CD4-positive, alpha-beta memory T cell (primary cell): Measurements from ENCODE around the gene MRPS26. TPM values are rescaled to one million over a fixed set of nuclear protein-coding genes. Genes with fewer than 3 reads are reported as not detected.

Source experiments
- CTCF ChIA-PET: fragments of 350-600 bp; sonication (Branson Sonifier 250); formaldehyde crosslinking; loops from one replicate; lab custom pipeline; 2021; ENCODE audit warnings: inconsistent platforms; ENCODE audit not compliant: partially characterized antibody; lab: Charles Lee
- POLR2A ChIA-PET: fragments of 350-600 bp; sonication (Branson Sonifier 250); formaldehyde crosslinking; loops from one replicate; lab custom pipeline; 2021; ENCODE audit not compliant: partially characterized antibody; lab: Charles Lee
- DNase-seq, 5 donors: peaks; one replicate each; pipeline versions ENCODE4 v3.0.0 to v3.0.0-alpha.2; 2020 to 2022; ENCODE audit warnings: mixed read lengths in 1 of 5
- H3K27ac ChIP-seq: one replicate; pipeline ENCODE4 v1.7.0; 2013; ENCODE audit warnings: low read depth, low read length
- H3K27me3 ChIP-seq: 2 replicates; pipeline ENCODE4 v1.7.0; 2013; ENCODE audit warnings: mild to moderate bottlenecking, low read length, moderate library complexity; ENCODE audit not compliant: insufficient read depth
- H3K36me3 ChIP-seq: 2 replicates; pipeline ENCODE4 v1.7.0; 2013; ENCODE audit warnings: mild to moderate bottlenecking, low read length, moderate library complexity; ENCODE audit not compliant: insufficient read depth
- H3K4me1 ChIP-seq: 2 replicates; pipeline ENCODE4 v1.7.0; 2013; ENCODE audit warnings: mild to moderate bottlenecking, low read length, moderate library complexity; ENCODE audit not compliant: insufficient read depth
- H3K4me3 ChIP-seq, 2 donors: one replicate each; pipeline ENCODE4 v1.7.0; 2013; ENCODE audit warnings: low read length in 2 of 2, mild to moderate bottlenecking in 1 of 2
- H3K9me3 ChIP-seq, 2 donors: one replicate each; pipeline ENCODE4 v1.7.0; 2013; ENCODE audit warnings: low read length in 2 of 2, control low read depth in 1 of 2; ENCODE audit not compliant: control insufficient read depth in 1 of 2
- H3K27ac Mint-ChIP-seq, 7 donors: one replicate each; pipeline ENCODE4 v1.8.0; 2020 to 2021; ENCODE audit warnings: mixed read lengths in 7 of 7, mild to moderate bottlenecking in 6 of 7, inconsistent platforms in 3 of 7, moderate library complexity in 3 of 7
- H3K27me3 Mint-ChIP-seq, 2 donors: one replicate each; pipeline ENCODE4 v1.8.0; 2020 to 2021; ENCODE audit warnings: mixed read lengths in 2 of 2
- H3K36me3 Mint-ChIP-seq, 2 donors: one replicate each; pipeline ENCODE4 v1.8.0; 2020 to 2021; ENCODE audit warnings: mixed read lengths in 2 of 2, inconsistent platforms in 1 of 2, mild to moderate bottlenecking in 1 of 2
- H3K4me1 Mint-ChIP-seq, 4 donors: one replicate each; pipeline ENCODE4 v1.8.0; 2020 to 2021; ENCODE audit warnings: mixed read lengths in 4 of 4, mild to moderate bottlenecking in 1 of 4
- H3K4me3 Mint-ChIP-seq, 8 donors: one replicate each; pipeline ENCODE4 v1.8.0; 2020 to 2021; ENCODE audit warnings: mixed read lengths in 8 of 8, mild to moderate bottlenecking in 7 of 8, moderate library complexity in 6 of 8, inconsistent platforms in 3 of 8
- H3K9me3 Mint-ChIP-seq, 8 donors: one replicate each; pipeline ENCODE4 v1.8.0; 2020 to 2021; ENCODE audit warnings: mixed read lengths in 8 of 8, mild to moderate bottlenecking in 5 of 8, inconsistent platforms in 3 of 8, moderate library complexity in 1 of 8
- intact Hi-C: fragments of 100-400 bp; cut with micrococcal nuclease; formaldehyde crosslinking; loops from one replicate; pipeline ENCODE4 v1.15.1; 2023
- polyA plus RNA-seq, 2 donors: library from polyadenylated mRNA; unstranded; fragments of 300-500 nt; fragmentation: Illumina TruSeq; gene quantifications; one replicate each; pipeline ENCODE4 v1.2.3, GENCODE V29; 2021
- total RNA-seq, 2 experiments: library from RNA; stranded (reverse); gene quantifications; one replicate each; pipeline ENCODE4 v1.2.3, GENCODE V29; 2021

MRPS26 gene
- total and polyA plus RNA-seq, 4 experiments from 2014 or later, result 31.6 to 66.4 (median 48.1) TPM

DNA sequence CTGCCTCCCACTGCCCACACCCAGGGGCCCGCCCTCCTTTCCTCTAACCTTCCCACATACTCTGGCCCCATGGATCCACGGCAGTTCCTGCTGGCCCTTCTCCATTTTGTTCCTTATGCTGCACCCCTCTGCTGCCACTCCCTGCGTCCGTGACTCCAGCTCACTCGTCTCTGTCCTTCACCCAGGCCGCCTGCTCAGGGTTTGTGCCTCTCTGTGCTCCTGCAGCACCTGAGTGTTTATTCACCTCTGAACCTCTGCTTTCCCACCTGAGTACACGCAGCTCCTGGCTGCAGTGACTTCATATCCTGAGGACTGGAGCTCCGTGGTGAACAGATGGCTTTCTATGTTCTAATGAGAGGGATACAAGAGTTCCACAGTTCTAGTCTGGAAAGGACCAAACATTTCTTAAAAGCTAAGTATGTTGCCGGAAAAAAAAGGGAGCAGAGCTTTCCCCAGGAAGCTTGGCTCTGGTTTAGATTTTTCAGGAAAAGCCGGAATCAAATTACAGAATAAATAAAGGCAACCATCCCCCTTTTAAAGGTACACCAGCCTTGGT, 3.9 kb upstream of the MRPS26 start:
- Histone ChIP-seq H3K36me3 (peaks cover 16% of the 10 kb centered on the region), H3K27me3 (no peaks in the 10 kb centered on the region), H3K4me1 (peaks cover 12% of the 10 kb centered on the region), H3K27ac (no peak overlapping the region), H3K9me3 (no peaks in the 10 kb centered on the region), H3K4me3 (no peak overlapping the region)
- CTCF ChIA-PET, result interaction anchor here (2.2 kb wide), 1 partner anchor 11 kb away, joined by 11 read pairs; no protein-coding TSS in a partner anchor
- POLR2A ChIA-PET, result no interaction called here
- Mint-ChIP-seq H3K9me3 (peaks cover 0 to 4% (median 0%) of the 10 kb centered on the region in 8 donors), H3K36me3 (peaks cover 9 to 47% of the 10 kb centered on the region in 2 donors), H3K4me3 (no peak overlapping the region), H3K4me1 (peaks cover 13 to 16% (median 14%) of the 10 kb centered on the region in 4 donors), H3K27ac (peak overlapping the region in 3 of 7 donors; percentile 41 to 85 (median 73)), H3K27me3 (no peaks in the 10 kb centered on the region)
- intact Hi-C loops, result no loop called here
- no peak for DNase-seq

DNA sequence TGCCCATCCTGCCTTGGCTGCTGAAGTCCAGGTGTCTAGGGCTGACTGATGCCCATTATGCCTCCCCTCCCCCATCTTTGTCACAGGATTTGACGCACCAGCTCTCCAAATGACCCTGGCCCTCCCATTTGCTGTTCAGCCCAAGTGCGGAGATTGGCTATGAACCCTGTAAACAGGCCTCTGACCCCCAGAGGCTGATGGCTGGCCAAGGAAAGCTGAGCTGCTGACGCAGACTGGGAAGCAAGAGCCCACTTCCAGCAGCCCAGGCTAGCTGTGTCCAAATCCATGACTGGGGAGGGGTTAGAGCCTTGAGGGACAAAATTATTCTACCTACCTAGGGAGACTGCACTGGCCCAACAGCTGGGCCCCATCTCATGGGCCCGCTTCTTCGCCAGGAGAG, 3.2 kb upstream of the MRPS26 start:
- peaks cover 9 to 43% of the 10 kb centered on the region in 2 donors for H3K36me3 Mint-ChIP-seq
- ChIA-PET POLR2A (no interaction called here), CTCF (interaction anchor here (2.2 kb wide), 1 partner anchor 11 kb away, joined by 11 read pairs; no protein-coding TSS in a partner anchor)
- peaks cover 0 to 4% (median 0%) of the 10 kb centered on the region in 8 donors for H3K9me3 Mint-ChIP-seq
- H3K27ac Mint-ChIP-seq, result peak overlapping the region in 1 of 7 donors; percentile 35
- DNase-seq, result no peak
- intact Hi-C loops, result no loop called here
- H3K4me3 ChIP-seq, result no peak overlapping the region
- no peaks in the 10 kb centered on the region for H3K9me3 ChIP-seq
- H3K4me3 Mint-ChIP-seq, result no peak overlapping the region
- H3K27me3 ChIP-seq, result no peaks in the 10 kb centered on the region
- no peaks in the 10 kb centered on the region for H3K27me3 Mint-ChIP-seq
- peaks cover 15 to 22% (median 16%) of the 10 kb centered on the region in 4 donors for H3K4me1 Mint-ChIP-seq
- H3K36me3 ChIP-seq, result peaks cover 11% of the 10 kb centered on the region
- no peak overlapping the region for H3K27ac ChIP-seq
- H3K4me1 ChIP-seq, result peaks cover 19% of the 10 kb centered on the region

DNA sequence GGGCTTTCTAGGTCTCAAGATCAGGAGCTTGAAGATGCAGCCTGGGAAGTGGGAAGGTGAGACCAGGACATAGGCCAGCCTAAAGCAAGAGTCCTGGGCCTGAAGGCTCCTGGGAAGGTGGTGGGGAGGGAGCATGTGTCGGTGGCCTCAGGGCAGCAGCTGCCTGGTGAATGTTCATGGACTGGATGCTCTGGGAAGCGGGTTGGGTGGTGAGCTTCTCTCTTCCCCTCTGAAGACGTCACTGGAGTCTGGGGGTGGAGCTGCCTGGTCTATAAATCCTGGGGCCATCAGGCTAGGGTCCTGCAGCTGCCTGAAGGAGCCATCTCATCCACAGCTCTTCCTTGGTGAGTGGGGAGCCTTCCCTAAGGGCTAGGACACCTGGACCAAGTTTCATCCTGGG, 2.5 kb upstream of the MRPS26 start, which contains the start of gene GNRH2:
GNRH2 (plus strand) TSS at position 301 of the 400 bp plus-strand sequence. CDS start 793 bp downstream, outside the sequence.
- no peaks in the 10 kb centered on the region for H3K27me3 ChIP-seq
- no peaks in the 10 kb centered on the region for H3K9me3 ChIP-seq
- peaks cover 9 to 38% of the 10 kb centered on the region in 2 donors for H3K36me3 Mint-ChIP-seq
- H3K9me3 Mint-ChIP-seq, result peaks cover 0 to 4% (median 0%) of the 10 kb centered on the region in 8 donors
- peaks cover 16% of the 10 kb centered on the region for H3K36me3 ChIP-seq
- peaks cover 26% of the 10 kb centered on the region for H3K4me1 ChIP-seq
- no peak within 1 kb of the TSS for H3K4me3 ChIP-seq
- ChIA-PET CTCF (interaction anchor here (2.2 kb wide), 1 partner anchor 10 kb away, joined by 11 read pairs; no protein-coding TSS in a partner anchor), POLR2A (no interaction called here)
- H3K4me1 Mint-ChIP-seq, result peaks cover 15 to 27% (median 16%) of the 10 kb centered on the region in 4 donors
- peak within 1 kb of the TSS in 4 of 8 donors; percentile 2 to 84 (median 24) for H3K4me3 Mint-ChIP-seq
- peak within 1 kb of the TSS in 6 of 7 donors; percentile 13 to 86 (median 72) for H3K27ac Mint-ChIP-seq
- no peak within 1 kb of the TSS for H3K27ac ChIP-seq
- DNase-seq, result no peak
- no peaks in the 10 kb centered on the region for H3K27me3 Mint-ChIP-seq
- intact Hi-C loops, result no loop called here

DNA sequence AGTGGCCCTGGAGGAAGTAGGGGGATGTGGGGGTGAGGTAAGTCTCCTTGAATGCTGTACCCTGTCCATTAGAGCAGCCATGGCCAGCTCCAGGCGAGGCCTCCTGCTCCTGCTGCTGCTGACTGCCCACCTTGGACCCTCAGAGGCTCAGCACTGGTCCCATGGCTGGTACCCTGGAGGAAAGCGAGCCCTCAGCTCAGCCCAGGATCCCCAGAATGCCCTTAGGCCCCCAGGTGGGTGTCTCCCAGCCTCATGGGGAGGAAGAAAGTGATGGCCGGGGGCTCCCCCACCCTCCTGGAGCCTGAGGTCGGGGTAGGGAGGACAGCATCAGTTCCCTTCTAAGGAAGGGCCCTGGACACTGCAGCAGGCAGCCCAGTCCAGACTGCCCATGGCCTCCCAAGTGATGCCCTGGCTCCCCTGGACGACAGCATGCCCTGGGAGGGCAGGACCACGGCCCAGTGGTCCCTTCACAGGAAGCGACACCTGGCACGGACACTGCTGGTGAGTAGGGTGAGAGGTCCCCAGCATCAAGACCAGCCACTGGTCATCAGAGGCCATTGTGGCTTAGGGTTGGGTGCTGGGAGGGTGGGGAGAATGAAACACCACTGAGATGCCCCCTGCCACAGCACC, 1.4 kb upstream of the MRPS26 start:
- ChIA-PET CTCF (no interaction called here), POLR2A (interaction anchor here (1.0 kb wide), 1 partner anchor 15 kb away, joined by 3 read pairs; no protein-coding TSS in a partner anchor)
- Mint-ChIP-seq H3K4me1 (peaks cover 15 to 30% (median 16%) of the 10 kb centered on the region in 4 donors), H3K9me3 (peaks cover 0 to 4% (median 0%) of the 10 kb centered on the region in 8 donors), H3K36me3 (peaks cover 4 to 32% of the 10 kb centered on the region in 2 donors), H3K27ac (peak overlapping the region in 4 of 7 donors; percentile 18 to 79 (median 42)), H3K4me3 (peak overlapping the region; percentile 17 to 92 (median 89)), H3K27me3 (no peaks in the 10 kb centered on the region)
- intact Hi-C loops, result no loop called here
- Histone ChIP-seq H3K36me3 (peaks cover 18% of the 10 kb centered on the region), H3K4me3 (no peak overlapping the region), H3K27me3 (no peaks in the 10 kb centered on the region), H3K27ac (no peak overlapping the region), H3K9me3 (no peaks in the 10 kb centered on the region), H3K4me1 (peaks cover 26% of the 10 kb centered on the region)
- no peak for DNase-seq

DNA sequence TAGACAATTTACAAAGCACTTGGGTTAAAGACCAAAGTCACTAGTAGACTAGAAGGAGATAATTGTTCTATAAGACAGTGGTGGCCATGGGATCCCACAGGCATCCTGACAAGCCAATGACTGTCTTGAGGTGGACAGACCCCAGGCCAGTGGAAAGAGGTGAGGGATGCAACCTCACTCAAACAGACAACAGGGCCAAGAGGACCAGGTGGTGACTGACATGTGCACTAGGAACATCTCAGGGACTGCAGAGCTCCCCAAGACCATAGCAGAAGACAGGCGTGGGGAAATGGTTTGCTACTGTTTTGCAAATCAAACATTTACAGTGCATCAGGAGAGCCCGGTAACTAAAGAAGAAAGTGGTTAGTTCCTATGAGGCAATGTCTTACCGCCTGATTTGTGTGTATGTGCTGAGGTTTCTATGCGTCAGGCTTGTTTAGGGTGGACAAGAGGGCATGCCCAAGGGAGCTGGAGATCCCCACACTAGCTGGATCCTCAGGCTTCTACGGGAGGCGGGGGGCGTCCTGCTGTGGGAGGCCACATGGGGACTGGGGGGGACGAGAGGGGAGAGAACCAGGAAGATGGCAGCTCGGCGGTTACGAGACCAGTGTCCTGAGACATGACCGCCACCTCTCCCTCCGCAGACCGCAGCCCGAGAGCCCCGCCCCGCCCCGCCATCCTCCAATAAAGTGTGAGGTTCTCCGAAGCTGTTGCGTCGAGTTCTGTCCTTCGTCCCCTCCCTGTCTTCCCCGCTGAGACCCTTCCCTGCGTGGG, 623 bp upstream of the MRPS26 start:
- H3K27ac Mint-ChIP-seq, result peak overlapping the region; percentile 73 to 94 (median 80)
- peak; percentile 17 to 67 (median 31) for DNase-seq
- ChIA-PET CTCF (interaction anchor here (1.4 kb wide), 1 partner anchor 172 kb away, joined by 3 read pairs; no protein-coding TSS in a partner anchor), POLR2A (interaction anchor here (0.5 to 2.5 kb wide), 5 partner anchors 8 to 164 kb away, joined by 3 to 13 read pairs (median 4); partner anchors contain the start of gene ITPA)
- no peaks in the 10 kb centered on the region for H3K27me3 Mint-ChIP-seq
- peaks cover 0 to 4% (median 0%) of the 10 kb centered on the region in 8 donors for H3K9me3 Mint-ChIP-seq
- peaks cover 11 to 30% of the 10 kb centered on the region in 2 donors for H3K36me3 Mint-ChIP-seq
- H3K4me1 ChIP-seq, result peaks cover 26% of the 10 kb centered on the region
- peak overlapping the region; percentile 62 for H3K27ac ChIP-seq
- peaks cover 20% of the 10 kb centered on the region for H3K36me3 ChIP-seq
- H3K4me1 Mint-ChIP-seq, result peaks cover 15 to 30% (median 15%) of the 10 kb centered on the region in 4 donors
- no peaks in the 10 kb centered on the region for H3K27me3 ChIP-seq
- intact Hi-C loops, result loop anchor here (5.0 kb wide), 2 partner anchors 173 to 767 kb away; partner anchors contain the start of gene PTPRA
- no peaks in the 10 kb centered on the region for H3K9me3 ChIP-seq
- H3K4me3 Mint-ChIP-seq, result peak overlapping the region; percentile 81 to 92 (median 89)
- H3K4me3 ChIP-seq, result peak overlapping the region; percentile 66 to 95

DNA sequence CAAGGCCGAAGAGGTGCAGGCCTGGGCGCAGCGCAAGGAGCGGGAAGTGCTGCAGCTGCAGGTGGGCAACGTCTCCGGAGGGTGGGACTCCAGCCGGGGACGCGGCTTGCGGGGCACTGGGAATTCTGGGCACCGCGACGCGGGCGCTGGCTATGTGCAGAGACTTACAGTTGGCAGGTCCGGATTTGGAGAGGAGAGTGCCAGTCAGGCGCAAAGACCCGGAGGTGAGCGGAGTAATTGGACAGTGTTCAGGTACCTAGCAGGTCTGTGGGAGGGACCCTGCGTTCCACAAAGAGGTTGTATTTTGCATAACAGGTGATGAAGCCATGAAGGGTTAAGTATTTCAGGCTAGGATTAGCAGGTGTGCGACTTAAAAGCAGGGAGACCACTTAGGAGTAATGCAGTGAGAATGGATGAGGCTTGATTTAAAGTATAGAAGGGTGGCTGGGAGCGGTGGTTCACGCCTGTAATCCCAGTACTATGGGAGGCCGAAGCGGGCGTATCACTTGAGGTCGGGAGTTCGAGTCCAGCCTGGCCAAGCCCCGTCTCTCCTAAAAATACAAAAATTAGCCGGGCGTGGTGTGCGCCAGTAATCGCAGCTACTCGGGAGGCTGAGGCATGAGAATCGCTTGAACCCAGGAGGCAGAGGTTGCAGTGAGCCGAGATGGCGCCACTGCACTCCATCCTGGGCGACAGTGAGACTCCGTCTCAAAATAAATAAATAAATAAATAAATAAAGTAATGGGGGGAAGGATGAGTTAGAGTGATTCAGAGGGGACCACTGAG, 1.0 kb downstream of the MRPS26 start:
- Mint-ChIP-seq H3K36me3 (peaks cover 12 to 25% of the 10 kb centered on the region in 2 donors), H3K4me3 (peak overlapping the region; percentile 55 to 92 (median 85)), H3K27me3 (no peaks in the 10 kb centered on the region), H3K4me1 (peaks cover 11 to 30% (median 15%) of the 10 kb centered on the region in 4 donors), H3K9me3 (peaks cover 0 to 1% (median 0%) of the 10 kb centered on the region in 8 donors), H3K27ac (peak overlapping the region in 5 of 7 donors; percentile 22 to 79 (median 63))
- intact Hi-C loops, result loop anchor here (5.0 kb wide), 2 partner anchors 175 to 765 kb away; partner anchors contain the start of gene PTPRA
- ChIA-PET POLR2A (interaction anchor here (0.7 to 2.5 kb wide), 7 partner anchors 28 to 362 kb away, joined by 3 to 13 read pairs (median 3); partner anchors contain the start of genes ITPA, PCED1A and VPS16), CTCF (interaction anchor here (1.4 kb wide), 1 partner anchor 171 kb away, joined by 3 read pairs; no protein-coding TSS in a partner anchor)
- no peak for DNase-seq
- H3K27ac ChIP-seq, result peak overlapping the region; percentile 62
- peaks cover 20% of the 10 kb centered on the region for H3K36me3 ChIP-seq
- no peaks in the 10 kb centered on the region for H3K9me3 ChIP-seq
- peaks cover 26% of the 10 kb centered on the region for H3K4me1 ChIP-seq
- H3K4me3 ChIP-seq, result peak overlapping the region; percentile 66 to 95
- H3K27me3 ChIP-seq, result no peaks in the 10 kb centered on the region
